Esophagus squamous epithelium (tissue), 5 donors: ENCODE results near the gene KCND1. TPM values are rescaled to one million over a fixed set of nuclear protein-coding genes. Genes with fewer than 3 reads are reported as not detected.

Experiments used
- DNase-seq: peaks from one replicate; lab custom pipeline; 2025; lab: John Stamatoyannopoulos, UW
- H3K27ac ChIP-seq, 4 donors: fragments of 200-600 bp; sonication (generic); one replicate each; pipeline ENCODE4 v1.5.1; 2016 to 2019; ENCODE audit warnings: mild to moderate bottlenecking in 1 of 4
- H3K27me3 ChIP-seq, 4 donors: fragments of 200-600 bp; sonication (generic); 1 replicate in 3 of 4; 2 replicates in 1 of 4; pipeline versions ENCODE4 v1.5.1 to v1.6.0; 2017 to 2021; ENCODE audit warnings: antibody characterized with exemption in 1 of 4
- H3K36me3 ChIP-seq, 3 donors: fragments of 200-600 bp; sonication (generic); one replicate each; pipeline ENCODE4 v1.5.1; 2016 to 2019
- H3K4me1 ChIP-seq, 3 donors: fragments of 200-600 bp; sonication (generic); one replicate each; pipeline ENCODE4 v1.5.1; 2017 to 2019
- H3K4me3 ChIP-seq, 4 donors: fragments of 200-600 bp; sonication (generic); 1 replicate in 3 of 4; 2 replicates in 1 of 4; pipeline ENCODE4 v1.5.1; 2016 to 2019; ENCODE audit warnings: mild to moderate bottlenecking in 2 of 4, moderate library complexity in 1 of 4
- H3K9me3 ChIP-seq, 3 donors: fragments of 200-600 bp; sonication (generic); one replicate each; pipeline ENCODE4 v1.5.1; 2016 to 2019
- POLR2A ChIP-seq, 4 donors: fragments of 450-650 bp; IDR thresholded peaks; one replicate each; pipeline ENCODE4 v1.6.1; 2017; ENCODE audit warnings: antibody characterized with exemption in 4 of 4, mild to moderate bottlenecking in 4 of 4, moderate library complexity in 3 of 4
- WGBS, 2 donors: methylation state at CpG; one replicate each; pipeline ENCODE4 v1.1.5; 2018; 5-methylcytosine and 5-hydroxymethylcytosine counted together
- intact Hi-C: fragments of 100-400 bp; cut with DNase I; formaldehyde crosslinking; loops from one replicate; pipeline ENCODE4 v1.15.0; 2022
- total RNA-seq, 4 donors: library from RNA; depleted of rRNA; stranded (reverse); fragments of >200 nt; gene quantifications; one replicate each; pipeline ENCODE4 v1.1.0, GENCODE V29; 2016
- TF ChIP-seq, protein P1 (sequence below), 6 experiments: fragments of 450-650 bp in 4 of 6; fragments of 200-600 bp in 2 of 6; sonication (generic) in 2 of 6; IDR thresholded peaks; one replicate each; pipeline ENCODE4 v1.5.1; 2016 to 2019; ENCODE audit warnings: antibody characterized with exemption in 6 of 6, mild to moderate bottlenecking in 4 of 6, moderate library complexity in 4 of 6
- donor health status: DM: yes; HTN: yes; CAD: no.

Gene KCND1
- total RNA-seq, 4 donors from 2014 or later, result 0.04 to 0.57 (median 0.53) TPM; not detected in 1

DNA sequence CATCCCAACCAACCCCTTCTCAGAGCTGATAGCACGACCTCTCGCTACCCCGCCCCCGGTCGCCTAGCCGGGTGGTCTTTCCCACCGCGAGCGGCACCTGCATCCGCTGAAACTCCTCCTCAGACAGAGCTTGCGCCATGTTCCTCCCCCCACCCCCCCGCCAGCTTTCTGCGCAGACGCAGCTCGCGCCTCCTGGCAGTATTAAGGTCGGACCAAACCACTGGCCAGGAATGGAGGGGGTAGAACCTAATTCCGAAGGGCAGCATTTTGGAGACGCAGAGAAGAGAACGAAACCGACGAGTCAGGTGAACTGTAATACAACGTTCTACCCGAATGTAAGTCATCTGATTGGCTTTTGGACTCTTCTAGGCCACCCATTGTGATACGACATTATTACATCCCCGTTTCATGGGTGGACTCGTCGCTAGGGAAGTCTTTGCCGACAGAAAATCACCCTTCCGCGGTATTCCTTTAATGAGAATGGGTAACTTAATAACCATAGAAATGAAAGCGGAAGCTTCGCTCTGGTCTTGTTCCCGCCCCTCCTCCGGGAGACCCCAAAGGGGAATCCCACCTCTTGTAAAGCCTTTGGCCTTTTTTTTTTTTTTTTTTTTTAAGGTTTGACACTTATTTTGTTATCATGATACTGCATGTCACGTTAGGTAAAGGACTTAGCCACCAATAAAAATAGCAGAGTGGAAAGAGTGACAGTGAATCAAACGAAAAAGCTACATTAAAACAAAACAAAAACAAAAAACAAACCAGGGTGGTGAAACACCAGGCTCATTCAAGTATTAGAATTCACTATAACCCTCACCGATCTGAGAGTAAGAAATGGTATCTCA lies 30.7 kb upstream of the KCND1 start, which contains the start of gene GRIPAP1:
GRIPAP1 (minus strand) TSS at position 174 of the 845 bp plus-strand sequence; CDS start at position 139, 35 bp downstream.
- no peaks in the 10 kb centered on the region for H3K27me3 ChIP-seq
- peak within 1 kb of the TSS; percentile 79 to 91 (median 88) for H3K27ac ChIP-seq
- H3K9me3 ChIP-seq, result no peaks in the 10 kb centered on the region
- peaks cover 0 to 21% (median 0%) of the 10 kb centered on the region in 3 donors for H3K36me3 ChIP-seq
- intact Hi-C loops, result no loop called here
- 2 to 54% methylated on average over 19 to 23 of the region's 38 CpGs for WGBS, 2 donors
- peak within 1 kb of the TSS; percentile 59 to 75 (median 68) for H3K4me3 ChIP-seq
- peak in 3 of 4 donors; percentile 31 to 80 (median 50) for TF ChIP-seq POLR2A (IDR thresholded peaks at IDR 0.05)
- TF ChIP-seq, protein P1, sequence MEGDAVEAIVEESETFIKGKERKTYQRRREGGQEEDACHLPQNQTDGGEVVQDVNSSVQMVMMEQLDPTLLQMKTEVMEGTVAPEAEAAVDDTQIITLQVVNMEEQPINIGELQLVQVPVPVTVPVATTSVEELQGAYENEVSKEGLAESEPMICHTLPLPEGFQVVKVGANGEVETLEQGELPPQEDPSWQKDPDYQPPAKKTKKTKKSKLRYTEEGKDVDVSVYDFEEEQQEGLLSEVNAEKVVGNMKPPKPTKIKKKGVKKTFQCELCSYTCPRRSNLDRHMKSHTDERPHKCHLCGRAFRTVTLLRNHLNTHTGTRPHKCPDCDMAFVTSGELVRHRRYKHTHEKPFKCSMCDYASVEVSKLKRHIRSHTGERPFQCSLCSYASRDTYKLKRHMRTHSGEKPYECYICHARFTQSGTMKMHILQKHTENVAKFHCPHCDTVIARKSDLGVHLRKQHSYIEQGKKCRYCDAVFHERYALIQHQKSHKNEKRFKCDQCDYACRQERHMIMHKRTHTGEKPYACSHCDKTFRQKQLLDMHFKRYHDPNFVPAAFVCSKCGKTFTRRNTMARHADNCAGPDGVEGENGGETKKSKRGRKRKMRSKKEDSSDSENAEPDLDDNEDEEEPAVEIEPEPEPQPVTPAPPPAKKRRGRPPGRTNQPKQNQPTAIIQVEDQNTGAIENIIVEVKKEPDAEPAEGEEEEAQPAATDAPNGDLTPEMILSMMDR (IDR thresholded peaks at IDR 0.05), result no peak
- H3K4me1 ChIP-seq, result peaks cover 4 to 16% (median 6%) of the 10 kb centered on the region in 3 donors
- DNase-seq, result peak; percentile 7

DNA sequence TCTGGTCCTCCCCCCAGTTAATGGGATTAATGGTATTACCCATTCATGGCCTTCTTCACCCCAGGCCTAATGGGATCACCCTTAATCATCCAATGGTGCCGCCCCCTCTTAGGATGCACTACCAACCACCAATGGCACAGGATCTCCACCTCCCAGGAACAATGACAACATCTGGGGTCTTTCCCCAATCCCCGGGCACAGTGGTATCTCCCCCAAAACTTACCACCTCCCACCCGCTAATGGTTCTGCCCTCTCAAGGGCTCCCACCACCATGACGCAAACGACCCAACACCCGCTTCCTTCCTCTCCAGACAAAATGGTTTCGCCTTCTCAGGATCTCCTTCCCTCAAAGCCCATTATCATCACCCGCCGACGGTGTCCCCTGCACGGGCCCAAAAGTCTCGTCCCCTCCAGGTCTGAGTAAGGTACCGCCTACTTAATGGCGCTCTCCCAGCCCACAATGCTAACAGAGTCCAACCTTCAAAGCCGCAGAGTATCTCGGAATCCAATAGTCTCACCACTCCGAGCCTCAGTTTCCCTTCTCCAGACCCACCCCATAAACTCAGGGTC lies 30.0 kb upstream of the KCND1 start:
- no peaks in the 10 kb centered on the region for H3K27me3 ChIP-seq
- WGBS, 2 donors, result 2 to 46% methylated on average over 17 of the region's 17 CpGs
- no peaks in the 10 kb centered on the region for H3K9me3 ChIP-seq
- DNase-seq, result no peak
- peaks cover 0 to 28% (median 0%) of the 10 kb centered on the region in 3 donors for H3K36me3 ChIP-seq
- no peak for TF ChIP-seq POLR2A (IDR thresholded peaks at IDR 0.05)
- TF ChIP-seq, protein P1 (IDR thresholded peaks at IDR 0.05), result no peak
- H3K4me1 ChIP-seq, result peaks cover 4 to 16% (median 6%) of the 10 kb centered on the region in 3 donors
- intact Hi-C loops, result no loop called here
- H3K27ac ChIP-seq, result peak overlapping the region; percentile 79 to 91 (median 88)
- H3K4me3 ChIP-seq, result peak overlapping the region; percentile 59 to 75 (median 68)

DNA sequence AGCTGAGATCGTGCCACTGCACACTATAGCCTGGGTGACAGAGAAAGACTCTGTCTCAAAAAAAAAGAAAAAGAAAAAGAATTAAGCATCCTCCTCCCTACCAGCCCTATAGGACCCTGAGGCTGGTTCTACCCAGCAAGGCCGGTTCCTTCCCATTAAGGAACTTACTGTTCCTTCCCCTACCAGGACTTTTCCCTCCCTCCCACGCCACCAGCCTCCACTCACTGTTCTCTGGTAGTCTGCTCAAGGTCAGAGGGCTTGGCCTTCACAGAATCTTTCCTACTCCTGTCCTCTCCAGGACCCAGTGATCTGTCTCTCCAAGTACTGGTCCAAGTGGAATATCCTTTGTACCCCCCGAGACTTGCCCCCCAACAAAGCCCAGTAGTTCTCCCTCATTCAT lies 29.0 kb upstream of the KCND1 start:
- H3K27ac ChIP-seq, result no peak overlapping the region
- 80 to 95% methylated on average over 3 to 4 of the region's 4 CpGs for WGBS, 2 donors
- no peaks in the 10 kb centered on the region for H3K27me3 ChIP-seq
- no peak for DNase-seq
- peaks cover 4 to 16% (median 6%) of the 10 kb centered on the region in 3 donors for H3K4me1 ChIP-seq
- H3K36me3 ChIP-seq, result peaks cover 0 to 38% (median 0%) of the 10 kb centered on the region in 3 donors
- no peaks in the 10 kb centered on the region for H3K9me3 ChIP-seq
- TF ChIP-seq, protein P1 (IDR thresholded peaks at IDR 0.05), result no peak
- TF ChIP-seq POLR2A (IDR thresholded peaks at IDR 0.05), result no peak
- H3K4me3 ChIP-seq, result no peak overlapping the region
- intact Hi-C loops, result no loop called here

DNA sequence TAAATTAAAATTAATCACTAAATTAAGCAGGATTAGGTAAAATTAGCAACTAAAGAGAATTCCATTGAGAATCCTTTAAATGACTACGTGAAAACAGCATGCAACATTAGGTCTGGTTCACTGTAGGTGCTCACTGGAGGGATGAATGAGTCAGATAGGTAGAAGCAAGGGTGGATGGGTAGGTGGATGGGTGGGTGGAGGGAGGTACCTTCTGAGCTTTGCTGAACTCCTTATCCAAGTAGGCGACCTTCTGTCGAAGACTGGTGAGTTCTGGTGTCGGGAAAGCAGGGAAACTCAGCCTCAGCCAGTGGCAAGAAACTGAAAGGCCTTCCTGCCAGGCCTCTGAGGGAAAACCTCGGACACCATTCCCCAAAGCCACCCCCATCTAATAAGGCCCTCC lies 27.4 kb upstream of the KCND1 start:
- Histone ChIP-seq H3K4me3 (no peak overlapping the region), H3K9me3 (no peaks in the 10 kb centered on the region), H3K27ac (no peak overlapping the region), H3K27me3 (no peaks in the 10 kb centered on the region), H3K4me1 (peaks cover 4 to 16% (median 6%) of the 10 kb centered on the region in 3 donors), H3K36me3 (peaks cover 0 to 51% (median 0%) of the 10 kb centered on the region in 3 donors)
- TF ChIP-seq POLR2A (IDR thresholded peaks at IDR 0.05), result no peak
- TF ChIP-seq, protein P1 (IDR thresholded peaks at IDR 0.05), result no peak
- no peak for DNase-seq
- 77 to 94% methylated on average over 4 to 5 of the region's 5 CpGs for WGBS, 2 donors
- intact Hi-C loops, result no loop called here

DNA sequence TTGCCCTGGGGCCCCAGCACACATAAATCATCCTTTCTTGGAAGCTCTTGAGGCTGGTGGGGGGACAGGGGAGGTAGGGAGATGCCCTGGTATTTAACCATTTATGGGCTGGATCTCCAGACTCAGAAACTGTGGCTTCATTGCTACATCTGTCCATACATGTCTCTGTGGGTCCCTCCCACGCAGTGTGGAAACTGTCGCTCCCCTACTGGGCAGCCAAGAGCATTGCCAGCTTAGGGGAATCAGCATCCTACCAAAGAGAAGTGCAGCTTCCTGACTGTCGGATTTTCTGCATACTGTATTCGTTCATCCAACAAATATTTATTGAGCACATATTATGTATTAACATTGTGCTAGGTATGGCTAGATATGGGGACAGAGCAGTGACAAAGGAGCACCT lies 26.7 kb upstream of the KCND1 start:
- 69 to 80% methylated on average over 1 to 2 of the region's 4 CpGs for WGBS, 2 donors
- no peaks in the 10 kb centered on the region for H3K9me3 ChIP-seq
- intact Hi-C loops, result no loop called here
- no peak overlapping the region for H3K27ac ChIP-seq
- TF ChIP-seq POLR2A (IDR thresholded peaks at IDR 0.05), result no peak
- TF ChIP-seq, protein P1 (IDR thresholded peaks at IDR 0.05), result no peak
- H3K27me3 ChIP-seq, result no peaks in the 10 kb centered on the region
- peaks cover 4 to 16% (median 6%) of the 10 kb centered on the region in 3 donors for H3K4me1 ChIP-seq
- peaks cover 0 to 56% (median 0%) of the 10 kb centered on the region in 3 donors for H3K36me3 ChIP-seq
- H3K4me3 ChIP-seq, result no peak overlapping the region
- no peak for DNase-seq
